Brain microvascular endothelial cell (primary cell): Measurements from ENCODE around the gene SFTA2.
"Not testable (repeated sequence)": the region's sequence is repeated elsewhere in the genome, so short reads cannot be mapped to it uniquely, and the experiment has no call there.

ENCODE experiments used
- DNase-seq: peaks from one replicate; pipeline ENCODE4 v3.0.0-alpha.2; 2020
- H3K27ac ChIP-seq: fragments of 250-450 bp; sonication (Bioruptor Pico); 2 replicates; pipeline ENCODE4 v1.5.1; 2020; ENCODE audit warnings: mild to moderate bottlenecking, moderate library complexity
- H3K27me3 ChIP-seq: fragments of 250-450 bp; sonication (Bioruptor Pico); replicated peaks from 2 replicates; pipeline ENCODE4 v1.5.1; 2020; ENCODE audit warnings: mild to moderate bottlenecking
- H3K36me3 ChIP-seq: fragments of 250-450 bp; sonication (Bioruptor Pico); replicated peaks from 2 replicates; pipeline ENCODE4 v1.5.1; 2020; ENCODE audit warnings: mild to moderate bottlenecking
- H3K4me3 ChIP-seq: 2 replicates; pipeline ENCODE4 v1.5.1; 2011; ENCODE audit warnings: low read depth, mild to moderate bottlenecking, control low read depth, low read length, moderate library complexity
- CTCF ChIP-seq: IDR thresholded peaks from 2 replicates; pipeline ENCODE4 v1.5.1; 2011; ENCODE audit warnings: low read depth, mild to moderate bottlenecking, moderate library complexity, low read length, control low read depth, inconsistent platforms; ENCODE audit errors: missing control alignments
- in situ Hi-C: cut with HindIII; loops from 2 replicates; pipeline ENCODE4 v1.10.0; 2017; ENCODE audit warnings: low sequenced_read_pairs, low pct_ligation_motif_present

Gene SFTA2

GRCh38 chr6:30902709-30903108, 29.3 kb downstream of the SFTA2 start:
- no peak for TF ChIP-seq CTCF
- in situ Hi-C loops = no loop called here
- H3K27ac ChIP-seq = no peak overlapping the region
- no peaks in the 10 kb centered on the region for H3K27me3 ChIP-seq
- H3K4me3 ChIP-seq = no peak overlapping the region
- no peak for DNase-seq
- peaks cover 6% of the 10 kb centered on the region for H3K36me3 ChIP-seq

- H3K27ac ChIP-seq, DNase-seq, in situ Hi-C loops, H3K27me3 ChIP-seq, H3K36me3 ChIP-seq, H3K4me3 ChIP-seq: not testable (repeated sequence)
Measured at GRCh38 chr6:30902196-30902595, 29.8 kb downstream of the SFTA2 start.

GRCh38 chr6:30901436-30901835, 30.5 kb downstream of the SFTA2 start:
- H3K4me3 ChIP-seq = no peak overlapping the region
- no peak for DNase-seq
- TF ChIP-seq CTCF = no peak
- in situ Hi-C loops = no loop called here
- H3K27me3 ChIP-seq = no peaks in the 10 kb centered on the region
- peaks cover 13% of the 10 kb centered on the region for H3K36me3 ChIP-seq
- H3K27ac ChIP-seq = no peak overlapping the region

GRCh38 chr6:30900863-30901417, 31.0 kb downstream of the SFTA2 start:
- no peak for DNase-seq
- Histone ChIP-seq H3K27me3 (no peaks in the 10 kb centered on the region), H3K36me3 (peaks cover 13% of the 10 kb centered on the region), H3K27ac (no peak overlapping the region), H3K4me3 (no peak overlapping the region)
- in situ Hi-C loops = no loop called here
- no peak for TF ChIP-seq CTCF

GRCh38 chr6:30898750-30899360, 33.1 kb downstream of the SFTA2 start:
- in situ Hi-C loops = no loop called here
- DNase-seq = no peak
- no peak for TF ChIP-seq CTCF
- Histone ChIP-seq H3K27ac (no peak overlapping the region), H3K36me3 (peaks cover 15% of the 10 kb centered on the region), H3K27me3 (no peaks in the 10 kb centered on the region), H3K4me3 (no peak overlapping the region)

- in situ Hi-C loops = no loop called here
- TF ChIP-seq CTCF = no peak
- Histone ChIP-seq H3K27me3 (no peaks in the 10 kb centered on the region), H3K36me3 (peaks cover 15% of the 10 kb centered on the region), H3K4me3 (no peak overlapping the region), H3K27ac (no peak overlapping the region)
- no peak for DNase-seq
Measured at GRCh38 chr6:30897882-30898281, 34.1 kb downstream of the SFTA2 start.
